Gastrocnemius medialis (tissue), 4 donors: Measurements from ENCODE around the gene LACRT.

Experiments used
- POLR2A ChIP-seq, 2 donors: fragments of 450-650 bp; IDR thresholded peaks; one replicate each; pipeline ENCODE4 v1.6.1; 2017; ENCODE audit warnings: antibody characterized with exemption in 2 of 2, mild to moderate bottlenecking in 2 of 2, moderate library complexity in 2 of 2
- TF ChIP-seq, protein P1 (sequence below), 5 experiments: fragments of 450-650 bp in 3 of 5; fragments of 200-600 bp in 2 of 5; sonication (generic) in 2 of 5; IDR thresholded peaks in 4 of 5; conservative IDR thresholded peaks in 1 of 5; 1 replicate in 4 of 5; 2 replicates in 1 of 5; pipeline ENCODE4 v1.5.1; 2016 to 2019; ENCODE audit warnings: antibody characterized with exemption in 5 of 5, mild to moderate bottlenecking in 3 of 5, moderate library complexity in 3 of 5

DNA sequence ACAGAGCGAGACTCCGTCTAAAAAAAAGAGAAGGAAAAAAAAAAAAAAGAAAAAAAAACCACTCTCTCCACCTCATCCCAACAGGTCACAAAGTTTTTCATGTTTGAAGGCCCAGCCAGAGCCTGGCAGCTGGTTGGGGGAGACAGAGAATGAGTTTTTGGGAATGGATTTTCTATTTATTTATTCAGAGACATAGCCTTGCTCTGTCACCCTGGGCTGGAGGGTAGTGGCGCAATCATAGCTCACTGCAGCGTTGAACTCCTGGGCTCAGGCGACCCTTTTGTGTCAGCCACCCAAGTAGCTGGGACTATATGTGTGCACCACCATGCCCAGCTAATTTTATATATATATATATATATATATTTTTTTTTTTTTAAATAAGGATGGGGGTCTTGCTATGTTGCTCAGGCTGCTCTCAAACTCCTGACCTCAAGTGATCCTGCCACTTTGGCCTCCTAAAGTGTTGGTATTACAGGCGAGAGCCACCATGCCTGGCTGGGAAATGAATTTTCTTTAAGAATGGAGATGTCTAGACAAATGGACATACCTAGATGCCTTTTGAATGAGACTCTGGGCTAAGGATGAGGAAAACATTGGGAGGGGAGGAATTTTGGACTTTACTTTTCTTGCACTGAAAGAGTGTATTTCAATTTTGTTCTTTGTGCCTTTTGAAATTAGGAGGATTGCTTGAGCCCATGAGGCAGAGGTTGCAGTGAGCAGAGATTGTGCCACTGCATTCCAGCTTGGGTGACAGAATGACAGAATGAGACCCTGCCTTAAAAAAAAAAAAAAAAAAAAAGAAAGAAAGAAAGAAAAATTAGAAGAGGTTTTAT is 29.3 kb downstream of the LACRT start:
- TF ChIP-seq, protein P1, sequence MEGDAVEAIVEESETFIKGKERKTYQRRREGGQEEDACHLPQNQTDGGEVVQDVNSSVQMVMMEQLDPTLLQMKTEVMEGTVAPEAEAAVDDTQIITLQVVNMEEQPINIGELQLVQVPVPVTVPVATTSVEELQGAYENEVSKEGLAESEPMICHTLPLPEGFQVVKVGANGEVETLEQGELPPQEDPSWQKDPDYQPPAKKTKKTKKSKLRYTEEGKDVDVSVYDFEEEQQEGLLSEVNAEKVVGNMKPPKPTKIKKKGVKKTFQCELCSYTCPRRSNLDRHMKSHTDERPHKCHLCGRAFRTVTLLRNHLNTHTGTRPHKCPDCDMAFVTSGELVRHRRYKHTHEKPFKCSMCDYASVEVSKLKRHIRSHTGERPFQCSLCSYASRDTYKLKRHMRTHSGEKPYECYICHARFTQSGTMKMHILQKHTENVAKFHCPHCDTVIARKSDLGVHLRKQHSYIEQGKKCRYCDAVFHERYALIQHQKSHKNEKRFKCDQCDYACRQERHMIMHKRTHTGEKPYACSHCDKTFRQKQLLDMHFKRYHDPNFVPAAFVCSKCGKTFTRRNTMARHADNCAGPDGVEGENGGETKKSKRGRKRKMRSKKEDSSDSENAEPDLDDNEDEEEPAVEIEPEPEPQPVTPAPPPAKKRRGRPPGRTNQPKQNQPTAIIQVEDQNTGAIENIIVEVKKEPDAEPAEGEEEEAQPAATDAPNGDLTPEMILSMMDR (IDR thresholded peaks at IDR 0.05 in 4 of 5, conservative IDR thresholded peaks at IDR 0.05 in 1 of 5): no peak
- no peak for TF ChIP-seq POLR2A (IDR thresholded peaks at IDR 0.05)
